HUDEP-2 (cell line): ENCODE measurements around the gene TMTC2.

Experiments
- DNase-seq, 76 experiments: peaks; one replicate each; lab custom pipeline; 2025; ENCODE audit not compliant: unreplicated experiment in 76 of 76; lab: John Stamatoyannopoulos, UW

TMTC2 gene

GRCh38 chr12:82873309-82873708 lies 186.6 kb downstream of the TMTC2 start:
- no peak for DNase-seq

DNA sequence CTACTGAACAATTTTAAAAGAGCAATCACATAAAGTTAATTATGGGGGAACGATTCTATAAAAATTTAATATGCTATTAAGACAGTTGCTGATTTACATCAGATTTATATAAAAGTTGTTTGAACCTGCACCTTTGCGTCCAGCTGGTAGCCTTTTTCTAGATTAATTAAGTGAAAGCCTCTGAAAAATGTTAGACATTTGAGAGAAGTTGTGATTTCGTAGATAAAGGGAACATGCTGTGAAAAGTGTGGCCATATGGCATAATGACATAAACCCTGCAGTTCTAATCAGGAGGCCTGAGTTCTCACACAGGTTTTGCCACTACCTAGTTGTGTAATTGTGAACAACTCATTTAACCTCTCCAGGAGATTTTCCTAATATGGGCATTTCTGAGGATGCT lies 187.2 kb downstream of the TMTC2 start:
- no peak for DNase-seq

- DNase-seq: no peak
These were observed 188.2 kb downstream of the TMTC2 start for GRCh38 chr12:82874945-82875344.

- DNase-seq: no peak
These were observed 189.4 kb downstream of the TMTC2 start for GRCh38 chr12:82876075-82876474.

DNA sequence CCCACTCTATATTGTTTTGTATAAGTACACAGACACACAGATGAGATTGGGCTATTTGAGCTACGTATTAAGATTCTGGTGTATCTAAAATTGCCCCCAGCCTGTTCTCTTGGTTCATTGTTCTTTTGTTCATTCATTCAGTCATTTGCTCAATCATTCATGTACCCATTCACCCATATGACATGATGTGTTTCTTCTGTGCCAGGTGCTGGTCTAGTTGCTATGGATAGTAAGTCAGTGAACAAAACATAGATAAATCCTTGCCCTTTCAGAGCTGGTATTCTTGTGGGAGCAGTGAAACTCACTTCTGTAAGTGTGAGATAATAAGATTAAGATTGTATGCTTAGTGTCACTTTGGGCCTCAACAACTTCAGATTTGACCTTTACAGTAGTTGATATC lies 191.3 kb downstream of the TMTC2 start:
- DNase-seq: no peak

- no peak for DNase-seq
These were observed 193.8 kb downstream of the TMTC2 start for GRCh38 chr12:82880442-82880901.

GRCh38 chr12:82883394-82884355 lies 197.0 kb downstream of the TMTC2 start:
- DNase-seq: no peak

GRCh38 chr12:82886671-82887340 lies 200.1 kb downstream of the TMTC2 start:
- no peak for DNase-seq

- no peak for DNase-seq
These were observed 207.2 kb downstream of the TMTC2 start for GRCh38 chr12:82893896-82894295.

- no peak for DNase-seq
These were observed 209.6 kb downstream of the TMTC2 start for GRCh38 chr12:82896277-82896676.

GRCh38 chr12:82896979-82897378 lies 210.3 kb downstream of the TMTC2 start:
- no peak for DNase-seq

DNA sequence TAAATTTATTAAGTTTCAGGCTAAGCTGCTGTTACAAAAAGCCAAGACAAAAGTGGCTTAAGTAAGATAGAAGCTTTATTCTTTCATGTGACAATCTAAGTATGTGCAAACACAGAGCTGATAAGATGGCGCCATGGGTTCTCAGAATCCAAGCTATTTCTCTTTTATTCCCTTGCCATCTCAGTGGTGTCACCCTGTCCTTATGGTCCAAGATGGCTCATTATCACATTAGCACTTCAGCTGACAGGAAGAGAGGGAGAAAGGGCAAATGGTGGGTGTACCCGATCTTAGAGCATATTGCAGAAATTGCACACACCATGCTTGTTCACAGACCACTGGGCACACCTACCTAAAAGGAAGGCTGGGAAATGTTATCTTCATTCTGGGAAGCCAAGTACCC lies 211.7 kb downstream of the TMTC2 start:
- DNase-seq: no peak

DNA sequence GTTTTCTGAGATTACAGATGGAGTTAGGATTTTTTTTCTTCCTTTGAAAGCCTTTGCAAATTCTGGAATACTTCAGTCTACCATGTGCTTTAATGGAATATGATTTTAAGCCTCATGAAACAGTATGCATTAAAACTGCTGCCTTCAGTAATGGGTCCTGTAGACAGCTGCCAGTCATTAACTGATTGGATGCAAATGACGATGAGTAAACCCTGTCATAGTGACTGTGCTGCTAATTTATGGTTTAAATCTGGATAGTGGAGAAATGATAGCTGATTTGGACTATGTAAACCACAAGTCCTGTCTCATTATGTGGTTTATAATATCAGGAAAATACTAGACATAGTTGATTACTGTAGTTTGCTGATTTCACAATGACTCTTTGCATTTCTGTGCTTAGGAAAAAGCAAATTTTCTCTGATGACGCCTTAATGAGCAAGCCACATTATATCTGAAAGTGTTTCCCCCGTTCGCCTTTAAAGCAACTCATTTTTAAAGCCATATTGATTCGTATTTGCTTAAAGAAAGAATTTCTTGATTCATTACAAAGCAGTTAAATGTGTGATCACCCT lies 217.6 kb downstream of the TMTC2 start:
- no peak for DNase-seq

- DNase-seq: no peak
These were observed 223.7 kb downstream of the TMTC2 start for GRCh38 chr12:82910246-82910893.

DNA sequence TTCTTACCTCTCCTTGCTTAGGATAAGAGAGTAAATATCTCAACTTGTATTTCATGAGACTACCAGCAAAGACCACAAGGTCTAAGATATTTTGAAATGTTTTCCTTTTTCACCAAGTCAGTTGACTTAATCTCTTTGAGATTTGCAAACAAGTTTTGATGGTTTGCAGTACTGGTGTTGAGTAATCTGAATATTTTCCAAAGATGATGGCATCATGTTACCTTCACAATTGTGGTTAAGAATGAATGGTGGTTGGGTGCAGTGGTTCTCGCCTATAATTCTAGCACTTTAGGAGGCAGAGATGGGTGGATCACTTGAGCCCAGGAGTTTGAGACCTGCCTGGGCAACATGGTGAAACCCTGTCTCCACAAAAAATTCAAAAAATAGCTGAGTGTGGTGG lies 225.7 kb downstream of the TMTC2 start:
- DNase-seq: no peak

- no peak for DNase-seq
These were observed 232.8 kb downstream of the TMTC2 start for GRCh38 chr12:82919388-82920054.

- DNase-seq: no peak
These were observed 237.2 kb downstream of the TMTC2 start for GRCh38 chr12:82923935-82924334.

GRCh38 chr12:82926630-82927029 lies 239.9 kb downstream of the TMTC2 start:
- DNase-seq: no peak

GRCh38 chr12:82930301-82930700 lies 243.6 kb downstream of the TMTC2 start:
- DNase-seq: no peak

GRCh38 chr12:82931349-82932116 lies 244.8 kb downstream of the TMTC2 start:
- DNase-seq: no peak
